Activated CD8-positive, alpha-beta memory T cell treated with anti-CD3 and anti-CD28 coated beads for 36 hours (primary cell): ENCODE results near the gene EHHADH. TPM values are rescaled to one million over a fixed set of nuclear protein-coding genes. Genes with fewer than 3 reads are reported as not detected.

Source experiments
- CTCF ChIA-PET: fragments of 350-600 bp; sonication (Branson Sonifier 250); formaldehyde crosslinking; loops from one replicate; lab custom pipeline; 2021; ENCODE audit warnings: antibody characterized with exemption; lab: Charles Lee
- POLR2A ChIA-PET: fragments of 350-600 bp; sonication (Branson Sonifier 250); formaldehyde crosslinking; loops from one replicate; lab custom pipeline; 2021; ENCODE audit warnings: antibody characterized with exemption; lab: Charles Lee
- total RNA-seq, 2 experiments: library from RNA; stranded (reverse); gene quantifications; one replicate each; pipeline ENCODE4 v1.2.3, GENCODE V29; 2021

Gene EHHADH
- total RNA-seq, 2 experiments from 2014 or later, result 3.4 to 3.8 TPM

GRCh38 chr3:185153171-185153771, 100.6 kb downstream of the EHHADH start:
- POLR2A ChIA-PET, result no interaction called here
- CTCF ChIA-PET, result no interaction called here

GRCh38 chr3:185152410-185153170, 101.3 kb downstream of the EHHADH start, which contains the start of gene C3orf70:
Gene C3orf70, minus strand, starts transcription at chr3:185153060. Its CDS starts 237 bp downstream, at chr3:185152823.
- POLR2A ChIA-PET, result no interaction called here
- CTCF ChIA-PET, result no interaction called here

DNA sequence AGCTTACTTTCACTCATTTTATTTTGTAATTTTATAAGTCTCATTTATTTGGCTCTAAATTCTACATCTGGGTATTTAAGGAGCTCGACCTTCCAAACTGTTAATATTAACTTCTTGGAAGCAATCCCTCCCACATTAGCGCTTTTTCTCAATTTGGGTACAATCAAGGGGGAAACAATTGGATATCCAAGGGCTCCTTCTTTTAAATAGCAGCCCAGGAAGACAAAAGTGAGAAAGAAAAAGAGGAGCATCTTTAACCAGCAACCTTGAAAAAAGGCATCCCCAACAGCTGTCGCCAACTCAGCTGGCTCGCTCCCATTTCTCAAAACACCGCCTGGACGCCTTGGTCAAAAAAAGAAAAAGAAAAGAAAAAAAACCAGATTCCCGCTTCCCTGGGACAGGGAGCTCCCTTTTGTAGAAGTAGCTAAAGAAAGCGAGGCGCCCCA, 101.9 kb downstream of the EHHADH start:
- ChIA-PET CTCF (no interaction called here), POLR2A (no interaction called here)

DNA sequence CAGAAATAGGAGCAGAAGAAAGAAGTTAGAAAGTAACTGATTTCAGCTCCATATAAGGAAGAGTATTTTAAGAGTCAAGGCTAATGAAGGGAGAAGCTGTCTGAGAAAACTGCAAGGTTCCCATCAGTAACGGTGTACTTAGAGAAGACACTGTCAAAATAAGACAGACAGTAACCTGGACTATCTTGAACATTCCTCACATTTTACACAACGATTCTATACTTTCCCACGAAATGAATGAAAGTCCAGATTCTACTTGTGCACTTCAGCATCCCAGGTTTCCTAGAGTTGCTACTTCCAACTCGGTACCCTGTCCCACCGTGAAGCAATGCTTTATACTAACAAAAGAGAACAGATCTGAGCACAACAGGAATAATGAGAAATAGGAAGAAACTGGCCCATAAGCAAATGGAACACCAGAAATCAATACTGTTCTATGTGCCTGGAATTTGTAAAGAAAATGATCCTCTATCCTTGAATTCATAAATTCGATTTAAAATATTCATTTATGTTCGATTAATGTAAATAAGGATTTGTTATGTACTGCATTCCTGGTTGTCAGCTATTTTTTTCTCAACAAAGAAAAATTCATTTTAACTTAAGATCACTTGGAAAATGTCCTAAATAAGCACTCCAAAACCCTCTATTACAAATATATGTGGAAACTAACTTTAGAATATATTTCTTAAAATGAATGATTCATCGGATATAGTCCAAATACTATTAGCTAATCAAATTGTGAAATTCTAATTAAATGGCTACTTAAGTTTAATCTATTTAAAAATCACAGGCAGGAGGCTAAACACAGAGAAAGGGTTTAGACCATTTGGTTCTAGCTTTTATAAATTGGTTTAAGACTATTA, 102.5 kb downstream of the EHHADH start:
- ChIA-PET CTCF (no interaction called here), POLR2A (no interaction called here)

- CTCF ChIA-PET, result no interaction called here
- POLR2A ChIA-PET, result no interaction called here
These were observed 103.3 kb downstream of the EHHADH start for GRCh38 chr3:185150561-185150960.

GRCh38 chr3:185149591-185149990, 104.3 kb downstream of the EHHADH start:
- ChIA-PET CTCF (no interaction called here), POLR2A (no interaction called here)

- ChIA-PET CTCF (no interaction called here), POLR2A (no interaction called here)
These were observed 108.3 kb downstream of the EHHADH start for GRCh38 chr3:185145511-185145910.

DNA sequence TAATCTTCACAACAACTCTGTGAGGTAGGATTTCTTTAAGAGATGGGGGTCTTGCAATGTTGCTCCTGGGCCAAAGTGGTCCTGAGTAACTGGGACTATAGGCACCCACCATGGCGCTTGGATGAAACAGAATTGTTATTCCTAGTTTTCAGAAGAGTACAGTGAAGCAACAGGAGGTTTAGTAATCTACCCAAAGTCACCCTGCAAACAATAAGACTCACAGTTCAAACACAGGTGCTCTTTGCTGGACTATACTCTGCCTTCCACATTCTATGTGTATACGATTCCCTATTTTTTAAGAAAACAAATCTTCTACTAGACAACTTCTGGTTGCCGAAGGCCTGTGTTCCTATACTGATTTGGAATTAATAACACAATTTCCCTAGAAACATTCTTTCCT, 109.1 kb downstream of the EHHADH start:
- CTCF ChIA-PET, result no interaction called here

More for the DNA sequence above, 109.1 kb downstream of the EHHADH start:
- POLR2A ChIA-PET, result no interaction called here

Other genes with a start within 250 kb of the EHHADH start
- under 1 TPM in 1 of 2 experiments, not detected in 1; 0.06 TPM for gene C3orf70, start 101.0 kb downstream of the EHHADH start, total RNA-seq
- 10 to 100 TPM; 13.1 to 15.7 TPM for gene MAP3K13, start 109.1 kb upstream of the EHHADH start, total RNA-seq
- gene TMEM41A, start 245.0 kb upstream of the EHHADH start, total RNA-seq, result 10 to 100 TPM; 20.6 to 22.0 TPM